A673 (cell line): Measurements from ENCODE around the gene UTS2R. TPM values are rescaled to one million over a fixed set of nuclear protein-coding genes. Genes with fewer than 3 reads are reported as not detected.

Experiments used
- BruUV-seq: library from RNA; stranded (reverse); fragments of 400-500 nt; replicated peaks from 2 replicates; lab custom pipeline; 2021; lab: Mats Ljungman, UMichigan
- CTCF ChIA-PET: fragments of 300-600 bp; sonication (Branson Sonifier 250); formaldehyde crosslinking; loops from one replicate; lab custom pipeline; 2022; ENCODE audit warnings: antibody characterized with exemption; lab: Charles Lee
- POLR2A ChIA-PET: fragments of 300-600 bp; sonication (Branson Sonifier 250); formaldehyde crosslinking; loops from one replicate; lab custom pipeline; 2022; ENCODE audit warnings: antibody characterized with exemption; ENCODE audit not compliant: low non-redundant PET; lab: Charles Lee
- DNase-seq: peaks from one replicate; pipeline ENCODE4 v3.0.0-alpha.2; 2015; ENCODE audit warnings: low spot score
- H3K27ac ChIP-seq: fragments of 200-600 bp; sonication (generic); 2 replicates; pipeline ENCODE4 v1.5.1; 2016; ENCODE audit warnings: mixed run types, low read depth, mild to moderate bottlenecking, mixed read lengths, antibody characterized with exemption, low read length; ENCODE audit not compliant: poor library complexity, severe bottlenecking
- H3K27me3 ChIP-seq: fragments of 200-600 bp; sonication (generic); replicated peaks from 2 replicates; pipeline ENCODE4 v1.6.1; 2017; ENCODE audit warnings: mixed run types, low read depth, mild to moderate bottlenecking, mixed read lengths, antibody characterized with exemption, low read length; ENCODE audit not compliant: insufficient read depth, poor library complexity
- H3K36me3 ChIP-seq: fragments of 200-600 bp; sonication (generic); 2 replicates; pipeline ENCODE4 v1.6.1; 2016; ENCODE audit warnings: mixed run types, mild to moderate bottlenecking, mixed read lengths, antibody characterized with exemption, low read length; ENCODE audit not compliant: insufficient read depth, poor library complexity, severe bottlenecking
- H3K4me1 ChIP-seq: fragments of 200-600 bp; sonication (generic); 2 replicates; pipeline ENCODE4 v1.6.1; 2017; ENCODE audit warnings: mixed run types, mild to moderate bottlenecking, mixed read lengths, antibody characterized with exemption, low read length; ENCODE audit not compliant: insufficient read depth, poor library complexity, severe bottlenecking
- H3K4me3 ChIP-seq: fragments of 200-600 bp; sonication (generic); 2 replicates; pipeline ENCODE4 v1.5.1; 2016; ENCODE audit warnings: low read depth, mixed run types, mild to moderate bottlenecking, mixed read lengths, low read length; ENCODE audit not compliant: poor library complexity, severe bottlenecking
- H3K9me3 ChIP-seq: fragments of 200-600 bp; sonication (generic); 2 replicates; pipeline ENCODE4 v1.6.1; 2016; ENCODE audit warnings: mixed run types, low read depth, mild to moderate bottlenecking, mixed read lengths, antibody characterized with exemption, low read length; ENCODE audit not compliant: poor library complexity, severe bottlenecking
- EZH2 ChIP-seq: fragments of 200-600 bp; sonication (generic); IDR thresholded peaks from 2 replicates; pipeline ENCODE4 v1.6.1; 2017; ENCODE audit warnings: borderline replicate concordance, low read depth, mild to moderate bottlenecking, mixed read lengths, antibody characterized with exemption, low read length; ENCODE audit not compliant: poor library complexity, severe bottlenecking
- intact Hi-C: fragments of 100-400 bp; cut with micrococcal nuclease; formaldehyde crosslinking; loops from one replicate; pipeline ENCODE4 v1.10.0; 2022; ENCODE audit not compliant: unreplicated experiment
- total RNA-seq: library from RNA; stranded (reverse); gene quantifications from 2 replicates; pipeline ENCODE4 v1.2.3, GENCODE V29; 2021
- TF ChIP-seq, protein P1 (sequence below): fragments of 300-800, 200-600 bp; sonication (generic); conservative IDR thresholded peaks from 2 replicates; pipeline ENCODE4 v1.5.1; 2017; ENCODE audit warnings: low read depth, mild to moderate bottlenecking, antibody characterized with exemption, low read length, moderate library complexity, mixed read lengths

UTS2R gene
- total RNA-seq, 1 experiment from 2014 or later, result 0.58 TPM

DNA sequence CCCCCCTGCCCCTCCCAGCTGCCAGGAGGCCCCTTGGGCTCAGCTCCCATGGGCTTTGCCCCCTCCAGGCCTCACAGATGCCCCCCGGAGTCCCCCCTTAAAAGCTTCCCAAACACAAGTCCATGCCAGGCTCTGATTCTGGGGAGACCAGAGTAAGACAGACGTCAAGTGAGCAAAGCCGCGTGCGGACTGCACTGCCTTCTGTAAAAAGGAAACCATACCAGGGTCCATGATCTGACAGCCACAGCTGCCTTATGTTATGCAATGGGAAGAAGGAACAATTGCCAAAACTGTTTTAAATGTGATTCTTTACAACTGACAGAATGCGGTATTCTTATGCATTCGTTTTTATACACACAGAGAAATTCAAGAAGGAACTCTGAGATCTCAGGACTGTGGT, 28.6 kb downstream of the UTS2R start:
- Histone ChIP-seq H3K27ac (peak overlapping the region; percentile 63), H3K36me3 (peaks cover 3% of the 10 kb centered on the region), H3K4me3 (no peak overlapping the region), H3K4me1 (peaks cover 29% of the 10 kb centered on the region), H3K27me3 (no peaks in the 10 kb centered on the region), H3K9me3 (no peaks in the 10 kb centered on the region)
- CTCF ChIA-PET, result interaction anchor here (0.6 kb wide), 1 partner anchor 46 kb away, joined by 7 read pairs; no protein-coding TSS in a partner anchor
- no TSS peak for BruUV-seq
- intact Hi-C loops, result no loop called here
- TF ChIP-seq, protein P1, sequence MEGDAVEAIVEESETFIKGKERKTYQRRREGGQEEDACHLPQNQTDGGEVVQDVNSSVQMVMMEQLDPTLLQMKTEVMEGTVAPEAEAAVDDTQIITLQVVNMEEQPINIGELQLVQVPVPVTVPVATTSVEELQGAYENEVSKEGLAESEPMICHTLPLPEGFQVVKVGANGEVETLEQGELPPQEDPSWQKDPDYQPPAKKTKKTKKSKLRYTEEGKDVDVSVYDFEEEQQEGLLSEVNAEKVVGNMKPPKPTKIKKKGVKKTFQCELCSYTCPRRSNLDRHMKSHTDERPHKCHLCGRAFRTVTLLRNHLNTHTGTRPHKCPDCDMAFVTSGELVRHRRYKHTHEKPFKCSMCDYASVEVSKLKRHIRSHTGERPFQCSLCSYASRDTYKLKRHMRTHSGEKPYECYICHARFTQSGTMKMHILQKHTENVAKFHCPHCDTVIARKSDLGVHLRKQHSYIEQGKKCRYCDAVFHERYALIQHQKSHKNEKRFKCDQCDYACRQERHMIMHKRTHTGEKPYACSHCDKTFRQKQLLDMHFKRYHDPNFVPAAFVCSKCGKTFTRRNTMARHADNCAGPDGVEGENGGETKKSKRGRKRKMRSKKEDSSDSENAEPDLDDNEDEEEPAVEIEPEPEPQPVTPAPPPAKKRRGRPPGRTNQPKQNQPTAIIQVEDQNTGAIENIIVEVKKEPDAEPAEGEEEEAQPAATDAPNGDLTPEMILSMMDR, result no peak
- TF ChIP-seq EZH2, result no peak
- POLR2A ChIA-PET, result interaction anchor here (0.7 kb wide), 1 partner anchor 12 kb away, joined by 4 read pairs; no protein-coding TSS in a partner anchor
- no peak for DNase-seq

DNA sequence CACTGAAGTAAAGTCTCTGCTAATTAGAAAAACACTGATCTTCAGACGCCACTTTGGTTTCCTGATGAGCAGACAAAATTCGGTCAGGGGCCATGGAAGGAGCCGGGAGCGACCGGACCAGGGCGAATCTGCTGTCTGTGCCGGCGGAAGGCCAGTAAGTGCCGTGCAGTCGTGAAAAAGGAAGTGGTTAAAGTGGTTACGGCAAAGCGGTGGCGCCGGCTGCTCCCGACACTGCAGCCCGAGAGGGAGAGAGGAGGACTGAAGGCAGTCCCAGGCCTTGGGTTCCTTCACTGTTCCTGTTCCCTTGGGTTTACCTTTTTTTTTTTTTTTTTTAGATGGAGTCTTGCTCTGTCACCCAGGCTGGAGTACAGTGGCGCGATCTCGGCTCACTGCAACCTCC, 29.3 kb downstream of the UTS2R start:
- H3K27me3 ChIP-seq, result no peaks in the 10 kb centered on the region
- DNase-seq, result no peak
- H3K4me1 ChIP-seq, result peaks cover 29% of the 10 kb centered on the region
- H3K36me3 ChIP-seq, result peaks cover 3% of the 10 kb centered on the region
- H3K9me3 ChIP-seq, result no peaks in the 10 kb centered on the region
- no peak overlapping the region for H3K4me3 ChIP-seq
- no TSS peak for BruUV-seq
- TF ChIP-seq, protein P1, result no peak
- TF ChIP-seq EZH2, result no peak
- intact Hi-C loops, result no loop called here
- ChIA-PET CTCF (no interaction called here), POLR2A (interaction anchor here (0.7 kb wide), 1 partner anchor 12 kb away, joined by 4 read pairs; no protein-coding TSS in a partner anchor)
- H3K27ac ChIP-seq, result no peak overlapping the region

DNA sequence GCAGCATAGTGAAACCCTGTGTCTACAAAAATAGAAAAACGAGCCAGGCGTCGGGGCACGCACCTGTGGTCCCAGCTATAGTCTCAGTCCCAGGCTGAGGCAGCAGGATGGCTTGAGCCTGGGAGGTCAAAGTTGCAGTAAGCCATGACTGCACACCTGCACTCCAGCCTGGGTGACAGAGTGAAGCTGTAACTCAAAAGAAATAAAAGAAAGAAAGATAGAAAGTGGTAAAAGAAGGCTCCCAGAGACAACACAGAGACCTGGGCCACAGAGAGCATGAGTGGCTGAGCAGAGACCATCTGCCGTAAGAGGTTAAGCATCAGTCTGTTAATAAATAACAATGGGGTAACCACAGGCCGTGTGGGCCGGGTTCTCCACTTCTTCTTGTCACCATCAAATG, 31.3 kb downstream of the UTS2R start:
- intact Hi-C loops, result no loop called here
- BruUV-seq, result no TSS peak
- H3K27me3 ChIP-seq, result no peaks in the 10 kb centered on the region
- CTCF ChIA-PET, result no interaction called here
- H3K9me3 ChIP-seq, result no peaks in the 10 kb centered on the region
- H3K27ac ChIP-seq, result no peak overlapping the region
- H3K4me3 ChIP-seq, result no peak overlapping the region
- peaks cover 3% of the 10 kb centered on the region for H3K36me3 ChIP-seq
- TF ChIP-seq EZH2, result no peak
- TF ChIP-seq, protein P1, result no peak
- no peak for DNase-seq
- POLR2A ChIA-PET, result no interaction called here
- H3K4me1 ChIP-seq, result peaks cover 19% of the 10 kb centered on the region
